CD14-positive monocyte (primary cell): Measurements from ENCODE around the gene DCTN1. TPM values are rescaled to one million over a fixed set of nuclear protein-coding genes. Genes with fewer than 3 reads are reported as not detected.

Experiments
- DNase-seq, 3 donors: peaks; one replicate each; pipeline ENCODE4 v3.0.0-alpha.2; 2011 to 2022
- H2AFZ ChIP-seq: 2 replicates; pipeline ENCODE4 v1.6.0; 2012; ENCODE audit warnings: mild to moderate bottlenecking, low read depth, low read length, inconsistent platforms; ENCODE audit not compliant: insufficient read depth, poor library complexity, severe bottlenecking
- H3K27ac ChIP-seq, 2 donors: 1 replicate in 1 of 2; 2 replicates in 1 of 2; pipeline ENCODE4 v1.5.1; 2012 to 2013; ENCODE audit warnings: low read length in 2 of 2, control low read depth in 1 of 2, inconsistent platforms in 1 of 2, low read depth in 1 of 2, mild to moderate bottlenecking in 1 of 2
- H3K27me3 ChIP-seq, 2 donors: one replicate each; pipeline versions ENCODE4 v1.6.0 to v1.6.1; 2011 to 2013; ENCODE audit warnings: low read length in 2 of 2; ENCODE audit not compliant: control insufficient read depth in 2 of 2, insufficient read depth in 2 of 2
- H3K36me3 ChIP-seq, 2 donors: replicated peaks in 1 of 2; 1 replicate in 1 of 2; 2 replicates in 1 of 2; pipeline versions ENCODE4 v1.5.1 to v1.6.1; 2012 to 2013; ENCODE audit warnings: low read length in 2 of 2, control low read depth in 1 of 2, inconsistent platforms in 1 of 2, mild to moderate bottlenecking in 1 of 2; ENCODE audit not compliant: insufficient read depth in 2 of 2, control insufficient read depth in 1 of 2
- H3K4me1 ChIP-seq, 2 donors: 1 replicate in 1 of 2; 2 replicates in 1 of 2; pipeline versions ENCODE4 v1.5.1 to v1.6.1; 2012 to 2013; ENCODE audit warnings: low read length in 2 of 2, control low read depth in 1 of 2, inconsistent platforms in 1 of 2, mild to moderate bottlenecking in 1 of 2, moderate library complexity in 1 of 2; ENCODE audit not compliant: insufficient read depth in 2 of 2, control insufficient read depth in 1 of 2
- H3K4me2 ChIP-seq: replicated peaks from 2 replicates; pipeline ENCODE3; 2012; ENCODE audit warnings: low read length, moderate library complexity, mild to moderate bottlenecking; ENCODE audit not compliant: poor library complexity, severe bottlenecking; ENCODE audit errors: extremely low read depth
- H3K4me3 ChIP-seq, 3 experiments: fragments of 200-600 bp in 1 of 3; sonication (generic) in 1 of 3; replicated peaks in 1 of 3; 1 replicate in 2 of 3; 2 replicates in 1 of 3; pipeline ENCODE4 v1.5.1; 2011 to 2013; ENCODE audit warnings: low read length in 3 of 3, mild to moderate bottlenecking in 3 of 3, control low read depth in 2 of 3, low read depth in 2 of 3, inconsistent platforms in 1 of 3, moderate library complexity in 1 of 3
- H3K79me2 ChIP-seq: 2 replicates; pipeline ENCODE4 v1.6.0; 2012; ENCODE audit warnings: mild to moderate bottlenecking, control low read depth, inconsistent platforms, low read length, moderate library complexity; ENCODE audit not compliant: insufficient read depth
- H3K9ac ChIP-seq: 2 replicates; pipeline ENCODE4 v1.6.0; 2017; ENCODE audit warnings: low read length, mild to moderate bottlenecking; ENCODE audit not compliant: insufficient read depth, poor library complexity, severe bottlenecking
- H3K9me3 ChIP-seq, 2 donors: replicated peaks in 1 of 2; 1 replicate in 1 of 2; 2 replicates in 1 of 2; pipeline versions ENCODE4 v1.5.1 to v1.6.1; 2012 to 2013; ENCODE audit warnings: low read length in 2 of 2, control low read depth in 1 of 2; ENCODE audit not compliant: control insufficient read depth in 1 of 2, insufficient read depth in 1 of 2
- H4K20me1 ChIP-seq: 2 replicates; pipeline ENCODE4 v1.6.0; 2012; ENCODE audit warnings: mild to moderate bottlenecking, low read length, control low read depth, moderate library complexity; ENCODE audit not compliant: insufficient read depth
- H3K27ac Mint-ChIP-seq, 7 donors: one replicate each; pipeline ENCODE4 v1.8.0; 2020; ENCODE audit warnings: mild to moderate bottlenecking in 7 of 7, mixed read lengths in 7 of 7, moderate library complexity in 6 of 7, inconsistent platforms in 2 of 7
- H3K27me3 Mint-ChIP-seq, 3 donors: one replicate each; pipeline ENCODE4 v1.8.0; 2021 to 2022; ENCODE audit warnings: low read depth in 3 of 3, mild to moderate bottlenecking in 3 of 3, mixed read lengths in 3 of 3, moderate library complexity in 3 of 3, inconsistent platforms in 1 of 3
- H3K36me3 Mint-ChIP-seq, 2 donors: one replicate each; pipeline ENCODE4 v1.8.0; 2020; ENCODE audit warnings: mixed read lengths in 2 of 2, inconsistent platforms in 1 of 2, mild to moderate bottlenecking in 1 of 2
- H3K4me1 Mint-ChIP-seq: one replicate; pipeline ENCODE4 v1.8.0; 2020; ENCODE audit warnings: mild to moderate bottlenecking, mixed read lengths
- H3K4me3 Mint-ChIP-seq, 2 donors: one replicate each; pipeline ENCODE4 v1.8.0; 2020; ENCODE audit warnings: mild to moderate bottlenecking in 2 of 2, mixed read lengths in 2 of 2, moderate library complexity in 1 of 2
- H3K9me3 Mint-ChIP-seq, 7 donors: one replicate each; pipeline ENCODE4 v1.8.0; 2020 to 2022; ENCODE audit warnings: mixed read lengths in 7 of 7, mild to moderate bottlenecking in 6 of 7, moderate library complexity in 6 of 7, inconsistent platforms in 2 of 7
- WGBS: methylation state at CpG from one replicate; pipeline ENCODE4 v1.1.5; 2013; ENCODE audit warnings: missing lambda C conversion rate; ENCODE audit not compliant: insufficient coverage; 5-methylcytosine and 5-hydroxymethylcytosine counted together
- intact Hi-C, 2 donors: fragments of 100-400 bp; cut with micrococcal nuclease; formaldehyde crosslinking; loops; one replicate each; pipeline versions ENCODE4 v1.15.0 to v1.15.1; 2023
- polyA plus RNA-seq, 3 donors: library from polyadenylated mRNA; depleted of rRNA in 1 of 3; unstranded in 2 of 3; stranded (reverse) in 1 of 3; fragments of 300-500 nt in 2 of 3; fragments of >200 nt in 1 of 3; fragmentation: Illumina TruSeq in 2 of 3; gene quantifications; 1 replicate in 2 of 3; 2 replicates in 1 of 3; pipeline ENCODE4 v1.2.3, GENCODE V29; 2012 to 2021
- TF ChIP-seq, protein P1 (sequence below): fragments of 200-600 bp; IDR thresholded peaks from one replicate; pipeline ENCODE4 v1.8.0; 2022; ENCODE audit warnings: antibody characterized with exemption, mild to moderate bottlenecking

Gene DCTN1
- polyA plus RNA-seq, 3 donors: 27.7 to 45.5 (median 45.5) TPM

DNA sequence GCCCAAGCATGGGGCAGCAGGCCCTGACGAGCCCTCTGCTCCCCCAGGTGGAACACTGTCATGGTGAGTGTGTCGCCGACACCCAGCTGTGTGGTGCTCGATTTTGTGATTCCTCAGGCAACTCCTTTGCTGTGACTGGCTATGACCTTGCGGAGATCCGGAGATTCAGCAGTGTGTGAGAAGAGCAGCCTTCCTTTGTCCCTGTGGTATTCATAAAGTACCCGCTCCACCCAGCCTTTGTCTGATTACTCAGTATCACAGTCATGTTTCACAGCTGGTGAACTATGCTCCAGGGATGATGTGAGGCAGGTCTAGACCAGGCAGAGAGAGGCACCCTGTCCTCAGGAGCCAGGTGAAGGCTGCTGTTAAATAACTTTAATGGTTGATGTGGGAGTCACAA is 45.4 kb upstream of the DCTN1 start:
- Histone ChIP-seq H3K9me3 (no peaks in the 10 kb centered on the region), H3K4me3 (no peak overlapping the region), H3K4me2 (no peak overlapping the region), H4K20me1 (no peaks in the 10 kb centered on the region), H3K27me3 (no peaks in the 10 kb centered on the region), H3K79me2 (no peaks in the 10 kb centered on the region), H3K9ac (no peak overlapping the region), H3K36me3 (no peaks in the 10 kb centered on the region), H3K27ac (no peak overlapping the region), H3K4me1 (peaks cover 15 to 19% of the 10 kb centered on the region in 2 donors), H2AFZ (no peak overlapping the region)
- H3K36me3 Mint-ChIP-seq: peaks cover 0 to 3% of the 10 kb centered on the region in 2 donors
- no peak for DNase-seq
- H3K4me3 Mint-ChIP-seq: no peak overlapping the region
- H3K9me3 Mint-ChIP-seq: no peaks in the 10 kb centered on the region
- peaks cover 1 to 8% (median 3%) of the 10 kb centered on the region in 3 donors for H3K27me3 Mint-ChIP-seq
- WGBS: 86% methylated on average over 4 of the region's 7 CpGs
- TF ChIP-seq, protein P1, sequence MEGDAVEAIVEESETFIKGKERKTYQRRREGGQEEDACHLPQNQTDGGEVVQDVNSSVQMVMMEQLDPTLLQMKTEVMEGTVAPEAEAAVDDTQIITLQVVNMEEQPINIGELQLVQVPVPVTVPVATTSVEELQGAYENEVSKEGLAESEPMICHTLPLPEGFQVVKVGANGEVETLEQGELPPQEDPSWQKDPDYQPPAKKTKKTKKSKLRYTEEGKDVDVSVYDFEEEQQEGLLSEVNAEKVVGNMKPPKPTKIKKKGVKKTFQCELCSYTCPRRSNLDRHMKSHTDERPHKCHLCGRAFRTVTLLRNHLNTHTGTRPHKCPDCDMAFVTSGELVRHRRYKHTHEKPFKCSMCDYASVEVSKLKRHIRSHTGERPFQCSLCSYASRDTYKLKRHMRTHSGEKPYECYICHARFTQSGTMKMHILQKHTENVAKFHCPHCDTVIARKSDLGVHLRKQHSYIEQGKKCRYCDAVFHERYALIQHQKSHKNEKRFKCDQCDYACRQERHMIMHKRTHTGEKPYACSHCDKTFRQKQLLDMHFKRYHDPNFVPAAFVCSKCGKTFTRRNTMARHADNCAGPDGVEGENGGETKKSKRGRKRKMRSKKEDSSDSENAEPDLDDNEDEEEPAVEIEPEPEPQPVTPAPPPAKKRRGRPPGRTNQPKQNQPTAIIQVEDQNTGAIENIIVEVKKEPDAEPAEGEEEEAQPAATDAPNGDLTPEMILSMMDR: no peak
- intact Hi-C loops: no loop called here
- H3K27ac Mint-ChIP-seq: peak overlapping the region in 1 of 7 donors; percentile 28
- H3K4me1 Mint-ChIP-seq: peaks cover 17% of the 10 kb centered on the region

DNA sequence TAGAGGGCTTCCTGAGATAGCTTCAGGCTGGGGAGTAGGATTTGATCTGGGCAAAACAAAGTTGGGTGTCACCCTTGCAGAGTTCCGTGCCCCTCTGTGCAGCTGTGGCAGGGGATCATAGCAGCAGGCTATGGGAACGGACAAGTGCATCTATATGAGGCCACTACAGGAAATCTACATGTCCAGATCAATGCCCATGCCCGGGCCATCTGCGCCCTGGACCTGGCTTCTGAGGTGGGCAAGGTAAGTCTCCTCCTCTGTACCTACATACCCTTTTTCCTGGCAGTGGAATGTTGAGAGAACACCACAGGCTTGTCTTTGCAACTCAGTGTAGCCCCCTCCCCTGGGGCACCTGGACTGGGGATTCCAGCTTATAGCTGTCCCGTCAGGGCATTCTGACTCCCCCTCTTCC is 44.9 kb upstream of the DCTN1 start:
- TF ChIP-seq, protein P1: no peak
- Histone ChIP-seq H3K9ac (no peak overlapping the region), H3K4me1 (peaks cover 20 to 24% of the 10 kb centered on the region in 2 donors), H2AFZ (no peak overlapping the region), H3K27ac (no peak overlapping the region), H4K20me1 (no peaks in the 10 kb centered on the region), H3K79me2 (no peaks in the 10 kb centered on the region), H3K36me3 (no peaks in the 10 kb centered on the region), H3K4me2 (no peak overlapping the region), H3K27me3 (no peaks in the 10 kb centered on the region), H3K4me3 (no peak overlapping the region), H3K9me3 (no peaks in the 10 kb centered on the region)
- peaks cover 0 to 3% of the 10 kb centered on the region in 2 donors for H3K36me3 Mint-ChIP-seq
- peaks cover 22% of the 10 kb centered on the region for H3K4me1 Mint-ChIP-seq
- peaks cover 1 to 5% (median 4%) of the 10 kb centered on the region in 3 donors for H3K27me3 Mint-ChIP-seq
- WGBS: 83% methylated on average over 2 of the region's 5 CpGs
- no peak overlapping the region for H3K4me3 Mint-ChIP-seq
- intact Hi-C loops: no loop called here
- no peaks in the 10 kb centered on the region for H3K9me3 Mint-ChIP-seq
- no peak overlapping the region for H3K27ac Mint-ChIP-seq
- DNase-seq: no peak
